ENCODE measurements around the gene ITIH5. TPM values are rescaled to one million over a fixed set of nuclear protein-coding genes. Genes with fewer than 3 reads are reported as not detected.
A peak's percentile ranks its signal among the peaks of the same experiment; 100 is the strongest.

The ITIH5 gene
- total and polyA plus RNA-seq, 2 of the 13 experiments (the other 11 are each of a cell fraction or from before 2014, with no cell fraction given), result 4.7 to 8.9 TPM

DNA sequence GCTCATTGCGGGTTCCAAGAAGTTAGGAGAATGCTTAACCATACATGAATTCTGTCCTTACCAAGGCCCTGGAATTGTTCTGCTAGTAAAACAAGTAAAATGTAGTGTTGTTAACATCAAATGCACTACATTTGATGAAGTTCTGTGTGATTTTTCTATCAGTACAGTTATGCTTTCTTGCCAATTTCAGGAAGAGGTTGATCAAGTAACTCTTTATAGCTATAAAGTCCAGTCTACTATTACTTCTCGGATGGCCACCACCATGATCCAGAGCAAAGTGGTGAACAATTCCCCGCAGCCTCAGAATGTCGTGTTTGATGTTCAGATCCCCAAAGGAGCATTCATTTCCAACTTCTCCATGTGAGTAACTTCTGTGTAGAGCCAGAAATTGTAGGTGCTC lies 42.1 kb upstream of the ITIH5 start:
- peaks cover 19 to 59% of the 10 kb centered on the region in 2 experiments for H3K36me3 ChIP-seq (replicated peaks in 1 of 2; ENCODE audit: control insufficient read depth in 1 of 2, insufficient read depth in 2 of 2, low read length in 2 of 2)
- DNase-seq (ENCODE audit: low spot score) (no peak), FAIRE-seq (no peak), ATAC-seq (no peak)
- BruUV-seq (replicated peaks), result no TSS peak
- peak overlapping the region; percentile 98 for H3K27ac ChIP-seq (ENCODE audit: extremely low read length, insufficient read depth, low read length)
- TF ChIP-seq ZNF33B (CRISPR knock-in tag; IDR thresholded peaks at IDR 0.05) (no peak), ZNF607 (CRISPR knock-in tag; IDR thresholded peaks at IDR 0.05; ENCODE audit: borderline replicate concordance) (no peak), HNRNPUL1 (IDR thresholded peaks at IDR 0.05; ENCODE audit: low read depth, low read length) (no peak), PAWR (CRISPR knock-in tag; IDR thresholded peaks at IDR 0.05; ENCODE audit: borderline replicate concordance) (peak; percentile 39; the same call in 1 of the 2 replicates), PHF20 (CRISPR knock-in tag; IDR thresholded peaks at IDR 0.05) (no peak), CCDC6 (CRISPR knock-in tag; IDR thresholded peaks at IDR 0.05) (no peak), ZFP1 (CRISPR knock-in tag; IDR thresholded peaks at IDR 0.05) (no peak), ZZZ3 (CRISPR knock-in tag; IDR thresholded peaks at IDR 0.05; ENCODE audit: borderline replicate concordance) (no peak), ZNF329 (CRISPR knock-in tag; IDR thresholded peaks at IDR 0.05; ENCODE audit: low read depth) (0 out of 2 replicates have a peak, but pooled peaks have one; percentile 54), CENPBD1 (CRISPR knock-in tag; IDR thresholded peaks at IDR 0.05; ENCODE audit: borderline replicate concordance, low read depth) (no peak), KDM6A (CRISPR knock-in tag; IDR thresholded peaks at IDR 0.05; ENCODE audit: low read depth) (no peak), STAG1 (CRISPR knock-in tag; IDR thresholded peaks at IDR 0.05) (no peak), CREB1 (IDR thresholded peaks at IDR 0.05) (no peak), CREB1 (CRISPR knock-in tag; IDR thresholded peaks at IDR 0.05) (0 out of 2 replicates have a peak, but pooled peaks have one; percentile 11), MIER2 (CRISPR knock-in tag; IDR thresholded peaks at IDR 0.05) (no peak), ZBTB4 (CRISPR knock-in tag; IDR thresholded peaks at IDR 0.05; ENCODE audit: borderline replicate concordance) (no peak), ZNF205 (CRISPR knock-in tag; IDR thresholded peaks at IDR 0.05) (no peak), ZSCAN9 (CRISPR knock-in tag; IDR thresholded peaks at IDR 0.05; ENCODE audit: borderline replicate concordance) (no peak), RBFOX2 (IDR thresholded peaks at IDR 0.05; ENCODE audit: low read depth, low read length) (peak; percentile 10; the same call in 1 of the 2 replicates), RXRB (CRISPR knock-in tag; IDR thresholded peaks at IDR 0.05; ENCODE audit: borderline replicate concordance) (no peak)
- H3K27me3 ChIP-seq (ENCODE audit: control insufficient read depth in 1 of 2, insufficient read depth in 2 of 2, low read length in 2 of 2), result no peaks in the 10 kb centered on the region
- no peaks in the 10 kb centered on the region for H3K9me3 ChIP-seq (ENCODE audit: low read length)
- no peaks in the 10 kb centered on the region; the same call in 1 of the 2 replicates for H4K20me1 ChIP-seq (ENCODE audit: insufficient read depth, low read length)
- in situ Hi-C loops (cut with HindIII; ENCODE audit: extremely low pct_ligation_motif_present, low pct_unique_long_range_greater_than_20kb) (no loop called here), intact Hi-C loops (cut with micrococcal nuclease; ENCODE audit: unreplicated experiment) (loop anchor here (10.0 kb wide), 1 partner anchor 86 kb away; no protein-coding TSS in a partner anchor)
- H3K4me3 ChIP-seq (replicated peaks in 1 of 3; ENCODE audit: insufficient read depth in 1 of 3, low read depth in 2 of 3, low read length in 3 of 3), result peak overlapping the region in 1 of 3 experiments; percentile 9; a peak in 1 of 6 replicates
- H2AFZ ChIP-seq (ENCODE audit: low read length), result no peak overlapping the region
- peak overlapping the region; percentile 87 for H3K4me2 ChIP-seq (ENCODE audit: low read depth, low read length)
- CTCF ChIA-PET (ENCODE audit: low intra/inter-chr PET ratio, low total read pairs), result interaction anchor here (1.6 kb wide), 1 partner anchor 21 kb away, joined by 5 read pairs; no protein-coding TSS in a partner anchor
- WGBS (ENCODE audit: low lambda C conversion rate), result 99% methylated on average over 4 of the region's 4 CpGs
- peaks cover 75% of the 10 kb centered on the region for H3K4me1 ChIP-seq (ENCODE audit: insufficient read depth, low read length)
- POLR2A ChIA-PET, result interaction anchor here (1.1 to 10.9 kb wide), 7 partner anchors 10 to 80 kb away, joined by 4 to 359 read pairs (median 24); partner anchors contain the start of genes ATP5F1C and KIN
- H3K9ac ChIP-seq (ENCODE audit: insufficient read depth, low read depth, low read length), result no peak overlapping the region
- H3K79me2 ChIP-seq (ENCODE audit: insufficient read depth, low read length), result peaks cover 57% of the 10 kb centered on the region
